CD4-positive, alpha-beta T cell treated with Interleukin-10 for 1 hour (primary cell): ENCODE data around the gene SLC6A5.

Source experiments
- DNase-seq: peaks from one replicate; pipeline ENCODE4 v3.0.0-alpha.2; 2020

Gene SLC6A5

GRCh38 chr11:20597154-20597679 is 2.2 kb upstream of the SLC6A5 start:
- no peak for DNase-seq

- no peak for DNase-seq
Observed at GRCh38 chr11:20597680-20598484, 1.5 kb upstream of the SLC6A5 start.

GRCh38 chr11:20598492-20598891 is 916 bp upstream of the SLC6A5 start:
- DNase-seq = no peak

- DNase-seq = no peak
Observed at GRCh38 chr11:20600020-20600346, 575 bp downstream of the SLC6A5 start.

GRCh38 chr11:20600551-20600950 is 1.1 kb downstream of the SLC6A5 start:
- DNase-seq = no peak

- DNase-seq = no peak
Observed at GRCh38 chr11:20601221-20601914, 2.0 kb downstream of the SLC6A5 start.

- DNase-seq = no peak
Observed at GRCh38 chr11:20604295-20604803, 4.9 kb downstream of the SLC6A5 start.

GRCh38 chr11:20604864-20605601 is 5.6 kb downstream of the SLC6A5 start:
- DNase-seq = no peak

GRCh38 chr11:20605602-20606091 is 6.2 kb downstream of the SLC6A5 start:
- DNase-seq = no peak

- DNase-seq = no peak
Observed at GRCh38 chr11:20608934-20609333, 9.5 kb downstream of the SLC6A5 start.

- peak; percentile 53 for DNase-seq
Observed at GRCh38 chr11:20609727-20610707, 10.6 kb downstream of the SLC6A5 start.

GRCh38 chr11:20610825-20611224 is 11.4 kb downstream of the SLC6A5 start:
- DNase-seq = no peak

- no peak for DNase-seq
Observed at GRCh38 chr11:20611445-20611844, 12.0 kb downstream of the SLC6A5 start.

GRCh38 chr11:20611892-20612291 is 12.5 kb downstream of the SLC6A5 start:
- DNase-seq = no peak

GRCh38 chr11:20612416-20612815 is 13.0 kb downstream of the SLC6A5 start:
- DNase-seq = no peak

GRCh38 chr11:20616920-20617319 is 17.5 kb downstream of the SLC6A5 start:
- DNase-seq = no peak

- DNase-seq = no peak
Observed at GRCh38 chr11:20617346-20618005, 18.1 kb downstream of the SLC6A5 start.

GRCh38 chr11:20618083-20618482 is 18.7 kb downstream of the SLC6A5 start:
- no peak for DNase-seq

GRCh38 chr11:20620988-20621387 is 21.6 kb downstream of the SLC6A5 start:
- no peak for DNase-seq

GRCh38 chr11:20621679-20622078 is 22.3 kb downstream of the SLC6A5 start:
- DNase-seq = no peak

GRCh38 chr11:20623252-20623651 is 23.8 kb downstream of the SLC6A5 start:
- no peak for DNase-seq
